ENCODE results near the gene LINC00237. TPM values are rescaled to one million over a fixed set of nuclear protein-coding genes. Genes with fewer than 3 reads are reported as not detected.

The LINC00237 gene
- total RNA-seq, 1 donor from 2014 or later = not detected

DNA sequence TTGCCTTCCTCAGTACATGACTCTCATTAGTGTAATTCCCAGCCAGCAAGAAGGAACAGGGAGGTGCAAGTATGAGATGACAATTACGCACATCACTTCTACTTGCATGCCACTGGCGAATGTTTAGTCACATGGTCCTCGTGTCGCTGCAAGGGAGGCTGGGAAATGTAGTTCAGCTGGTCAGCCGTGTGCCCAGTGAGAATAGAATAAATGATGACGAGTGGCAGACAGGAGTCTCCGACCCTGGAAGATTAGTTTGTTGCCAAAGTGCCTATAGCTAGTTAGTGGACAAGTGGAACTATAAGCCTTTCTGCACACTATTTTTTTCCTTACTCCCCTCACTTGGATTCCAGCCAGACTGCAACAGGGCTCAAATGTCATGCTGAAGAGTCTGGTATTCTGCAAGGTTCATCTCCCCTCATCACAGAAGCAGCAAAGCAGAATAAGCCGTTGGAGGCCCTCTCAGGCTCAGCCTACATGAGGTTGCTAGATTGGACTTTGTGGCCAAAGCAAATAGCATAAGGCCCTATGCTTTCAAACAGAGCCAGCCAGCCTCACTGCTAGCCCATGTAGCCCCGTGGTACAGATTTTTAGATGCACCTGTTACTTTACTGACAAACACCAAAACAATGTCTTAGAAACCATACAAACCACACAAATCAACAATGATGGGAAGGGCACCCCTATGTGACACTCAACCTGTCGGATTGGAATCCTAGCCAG is 9.7 kb downstream of the LINC00237 start:
- Histone ChIP-seq H3K9me3 (no peaks in the 10 kb centered on the region), H3K27ac (no peak overlapping the region), H3K27me3 (peaks cover 13% of the 10 kb centered on the region), H3K4me1 (peaks cover 15% of the 10 kb centered on the region), H3K36me3 (no peaks in the 10 kb centered on the region), H3K4me3 (no peak overlapping the region)
- no peak for DNase-seq (ENCODE audit: extremely low spot score in 2 of 2)
- intact Hi-C loops (cut with DNase I) = no loop called here
- TF ChIP-seq POLR2A (IDR thresholded peaks at IDR 0.05) = no peak
- TF ChIP-seq POLR2AphosphoS5 (IDR thresholded peaks at IDR 0.05; ENCODE audit: insufficient read depth in 1 of 2, low read depth in 1 of 2) = no peak
- TF ChIP-seq, protein P1, sequence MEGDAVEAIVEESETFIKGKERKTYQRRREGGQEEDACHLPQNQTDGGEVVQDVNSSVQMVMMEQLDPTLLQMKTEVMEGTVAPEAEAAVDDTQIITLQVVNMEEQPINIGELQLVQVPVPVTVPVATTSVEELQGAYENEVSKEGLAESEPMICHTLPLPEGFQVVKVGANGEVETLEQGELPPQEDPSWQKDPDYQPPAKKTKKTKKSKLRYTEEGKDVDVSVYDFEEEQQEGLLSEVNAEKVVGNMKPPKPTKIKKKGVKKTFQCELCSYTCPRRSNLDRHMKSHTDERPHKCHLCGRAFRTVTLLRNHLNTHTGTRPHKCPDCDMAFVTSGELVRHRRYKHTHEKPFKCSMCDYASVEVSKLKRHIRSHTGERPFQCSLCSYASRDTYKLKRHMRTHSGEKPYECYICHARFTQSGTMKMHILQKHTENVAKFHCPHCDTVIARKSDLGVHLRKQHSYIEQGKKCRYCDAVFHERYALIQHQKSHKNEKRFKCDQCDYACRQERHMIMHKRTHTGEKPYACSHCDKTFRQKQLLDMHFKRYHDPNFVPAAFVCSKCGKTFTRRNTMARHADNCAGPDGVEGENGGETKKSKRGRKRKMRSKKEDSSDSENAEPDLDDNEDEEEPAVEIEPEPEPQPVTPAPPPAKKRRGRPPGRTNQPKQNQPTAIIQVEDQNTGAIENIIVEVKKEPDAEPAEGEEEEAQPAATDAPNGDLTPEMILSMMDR (IDR thresholded peaks at IDR 0.05) = no peak

DNA sequence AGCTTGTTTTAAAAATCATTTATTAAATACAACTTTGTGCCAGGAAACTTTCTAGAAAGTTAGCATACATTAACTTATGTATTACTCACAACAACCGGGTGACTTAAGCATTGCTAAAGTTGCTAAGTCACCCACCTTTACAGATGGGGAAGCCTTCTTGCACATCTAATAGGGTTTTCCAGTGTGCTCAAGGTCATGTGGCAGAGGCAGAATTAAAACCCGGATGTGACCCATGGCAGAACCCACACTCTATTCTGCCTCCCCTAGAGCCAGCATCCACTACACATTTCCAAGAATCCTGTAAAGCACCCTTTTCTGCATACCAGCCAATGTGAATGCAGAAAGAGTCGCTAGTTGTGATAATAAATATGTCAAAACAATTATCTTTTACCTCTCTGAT is 13.4 kb downstream of the LINC00237 start:
- H3K4me3 ChIP-seq = no peak overlapping the region
- H3K4me1 ChIP-seq = no peaks in the 10 kb centered on the region
- H3K9me3 ChIP-seq = no peaks in the 10 kb centered on the region
- no peaks in the 10 kb centered on the region for H3K36me3 ChIP-seq
- H3K27me3 ChIP-seq = no peaks in the 10 kb centered on the region
- TF ChIP-seq, protein P1 (IDR thresholded peaks at IDR 0.05) = no peak
- TF ChIP-seq POLR2AphosphoS5 (IDR thresholded peaks at IDR 0.05; ENCODE audit: insufficient read depth in 1 of 2, low read depth in 1 of 2) (no peak), POLR2A (IDR thresholded peaks at IDR 0.05) (no peak)
- DNase-seq (ENCODE audit: extremely low spot score in 2 of 2) = no peak
- no peak overlapping the region for H3K27ac ChIP-seq
- intact Hi-C loops (cut with DNase I) = no loop called here

DNA sequence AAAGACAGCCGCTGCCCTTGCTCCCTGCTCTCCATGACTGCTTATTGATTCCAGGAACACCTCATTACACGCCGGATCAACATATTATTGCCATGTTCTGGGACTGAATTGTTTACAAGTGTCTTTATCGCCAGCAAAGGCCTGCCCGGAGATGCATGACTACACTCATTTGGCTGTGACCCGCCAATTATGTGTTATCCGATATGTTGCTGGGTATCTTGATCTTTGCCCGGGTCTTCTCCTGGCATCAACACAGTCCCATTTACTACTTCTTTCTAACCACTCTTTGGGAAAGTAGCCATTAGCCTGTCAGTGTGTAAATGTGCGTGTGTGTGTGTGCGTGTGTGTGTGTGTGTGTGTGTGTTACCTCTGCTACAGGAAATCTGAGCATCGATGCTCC is 15.4 kb downstream of the LINC00237 start:
- no peaks in the 10 kb centered on the region for H3K27me3 ChIP-seq

DNA sequence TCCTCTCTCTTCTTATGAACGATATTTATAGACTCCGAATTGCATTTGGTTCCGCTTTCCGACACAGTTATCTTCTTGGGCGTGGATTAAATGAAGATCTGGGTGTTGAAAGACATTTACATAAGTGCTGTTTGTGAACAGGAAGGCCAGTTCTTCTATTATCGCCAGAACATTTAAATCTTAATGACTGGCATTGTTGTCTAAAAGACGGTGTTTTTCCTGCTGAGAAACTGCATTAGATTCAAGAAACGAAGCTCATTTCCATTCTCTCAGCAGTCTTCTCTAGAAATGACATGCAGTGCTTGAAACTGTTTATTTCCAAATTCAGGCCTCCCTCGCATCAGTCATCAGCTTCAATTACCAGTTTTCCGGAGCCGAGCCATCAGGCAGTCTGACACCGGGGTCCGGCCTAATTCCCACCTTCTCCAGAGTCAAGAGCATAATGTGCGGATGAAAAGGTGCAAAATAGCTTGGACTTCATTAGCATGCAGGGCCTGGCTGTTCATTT is 16.0 kb downstream of the LINC00237 start:
- H3K27ac ChIP-seq = no peak overlapping the region
- no peaks in the 10 kb centered on the region for H3K4me1 ChIP-seq
- TF ChIP-seq, protein P1 (IDR thresholded peaks at IDR 0.05) = no peak
- TF ChIP-seq POLR2AphosphoS5 (IDR thresholded peaks at IDR 0.05; ENCODE audit: insufficient read depth in 1 of 2, low read depth in 1 of 2) (no peak), POLR2A (IDR thresholded peaks at IDR 0.05) (no peak)
- no peaks in the 10 kb centered on the region for H3K27me3 ChIP-seq
- intact Hi-C loops (cut with DNase I) = no loop called here
- H3K9me3 ChIP-seq = no peaks in the 10 kb centered on the region
- H3K36me3 ChIP-seq = no peaks in the 10 kb centered on the region
- H3K4me3 ChIP-seq = no peak overlapping the region
- no peak for DNase-seq (ENCODE audit: extremely low spot score in 2 of 2)

More for the DNA sequence above, 15.4 kb downstream of the LINC00237 start:
- Histone ChIP-seq H3K4me1 (no peaks in the 10 kb centered on the region), H3K9me3 (no peaks in the 10 kb centered on the region), H3K36me3 (no peaks in the 10 kb centered on the region), H3K27ac (no peak overlapping the region), H3K4me3 (no peak overlapping the region)
- DNase-seq (ENCODE audit: extremely low spot score in 2 of 2) = peak in 1 of 2 donors; percentile 64
- TF ChIP-seq POLR2A (IDR thresholded peaks at IDR 0.05) = no peak
- no peak for TF ChIP-seq POLR2AphosphoS5 (IDR thresholded peaks at IDR 0.05; ENCODE audit: insufficient read depth in 1 of 2, low read depth in 1 of 2)
- TF ChIP-seq, protein P1 (IDR thresholded peaks at IDR 0.05) = no peak
- intact Hi-C loops (cut with DNase I) = no loop called here

DNA sequence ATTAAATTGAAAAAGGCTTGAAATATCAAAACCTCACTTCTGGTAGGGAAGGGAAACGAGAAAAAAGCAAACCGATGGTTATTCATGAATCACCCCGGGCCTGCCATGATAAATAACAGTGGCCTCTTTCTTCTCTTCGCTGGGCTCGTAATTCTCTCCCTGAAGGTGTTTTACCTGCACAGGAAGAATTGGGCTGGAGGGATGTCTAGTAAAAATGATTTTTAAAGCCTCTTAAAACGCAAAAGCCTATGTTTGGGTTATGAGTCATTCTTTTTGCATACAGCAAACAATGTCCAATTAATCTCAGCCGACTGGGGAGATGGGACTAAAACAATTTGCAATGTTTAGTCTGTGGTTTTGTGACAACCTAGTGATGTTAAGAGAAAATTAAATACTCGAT is 16.8 kb downstream of the LINC00237 start:
- intact Hi-C loops (cut with DNase I) = no loop called here
- Histone ChIP-seq H3K9me3 (no peaks in the 10 kb centered on the region), H3K27ac (no peak overlapping the region), H3K4me3 (no peak overlapping the region), H3K36me3 (no peaks in the 10 kb centered on the region), H3K4me1 (no peaks in the 10 kb centered on the region), H3K27me3 (no peaks in the 10 kb centered on the region)
- TF ChIP-seq, protein P1 (IDR thresholded peaks at IDR 0.05) = no peak
- no peak for TF ChIP-seq POLR2AphosphoS5 (IDR thresholded peaks at IDR 0.05; ENCODE audit: insufficient read depth in 1 of 2, low read depth in 1 of 2)
- TF ChIP-seq POLR2A (IDR thresholded peaks at IDR 0.05) = no peak
- DNase-seq (ENCODE audit: extremely low spot score in 2 of 2) = no peak
